H1 (cell line): ENCODE data around the gene GGN. TPM values are rescaled to one million over a fixed set of nuclear protein-coding genes. Genes with fewer than 3 reads are reported as not detected.

Source experiments
- CTCF ChIA-PET: fragments of 300-600 bp; sonication (Branson Sonifier 250); formaldehyde crosslinking; loops from one replicate; lab custom pipeline; 2021; ENCODE audit not compliant: partially characterized antibody; lab: Charles Lee
- POLR2A ChIA-PET: fragments of 300-600 bp; sonication (Branson Sonifier 250); formaldehyde crosslinking; loops from one replicate; lab custom pipeline; 2021; ENCODE audit warnings: inconsistent platforms; ENCODE audit not compliant: partially characterized antibody; lab: Charles Lee
- DNase-seq, 2 experiments: peaks; one replicate each; pipeline versions ENCODE4 v3.0.0 to v3.0.0-alpha.2; 2010 to 2022; ENCODE audit warnings: low spot score in 2 of 2, low read depth in 1 of 2, mixed read lengths in 1 of 2
- FAIRE-seq: peaks from 2 replicates; lab custom pipeline; 2011; peaks lifted over from hg19 to GRCh38; lab: Jason Lieb, UNC
- H2AFZ ChIP-seq: 2 replicates; pipeline ENCODE4 v1.8.1; 2012; ENCODE audit warnings: low read length, inconsistent platforms
- H2AK5ac ChIP-seq: 2 replicates; pipeline ENCODE4 v1.6.1; 2013; ENCODE audit warnings: low read depth, low read length
- H2BK120ac ChIP-seq: replicated peaks from 2 replicates; pipeline ENCODE3; 2013; ENCODE audit warnings: low read depth, low read length, inconsistent platforms
- H2BK12ac ChIP-seq: 2 replicates; pipeline ENCODE4 v1.6.1; 2013; ENCODE audit warnings: low read depth, low read length
- H2BK15ac ChIP-seq: 2 replicates; pipeline ENCODE4 v1.6.1; 2013; ENCODE audit warnings: low read length
- H2BK20ac ChIP-seq: 2 replicates; pipeline ENCODE4 v1.6.1; 2013; ENCODE audit warnings: low read length
- H2BK5ac ChIP-seq: 2 replicates; pipeline ENCODE4 v1.6.1; 2013; ENCODE audit warnings: low read depth, low read length
- H3K14ac ChIP-seq: 2 replicates; pipeline ENCODE4 v1.6.1; 2013; ENCODE audit warnings: inconsistent platforms; ENCODE audit not compliant: insufficient read length
- H3K18ac ChIP-seq: 2 replicates; pipeline ENCODE4 v1.6.1; 2013; ENCODE audit warnings: low read length; ENCODE audit errors: extremely low read depth
- H3K23ac ChIP-seq: 2 replicates; pipeline ENCODE4 v1.6.1; 2013; ENCODE audit warnings: inconsistent platforms; ENCODE audit not compliant: insufficient read length
- H3K23me2 ChIP-seq: 2 replicates; pipeline ENCODE4 v1.6.1; 2013; ENCODE audit warnings: low read depth, low read length
- H3K27ac ChIP-seq: 2 replicates; pipeline ENCODE4 v1.6.1; 2011; ENCODE audit warnings: low read depth, low read length, inconsistent platforms
- H3K27me3 ChIP-seq, 4 experiments: replicated peaks in 1 of 4; 1 replicate in 1 of 4; 2 replicates in 3 of 4; pipeline versions ENCODE4 v1.6.1 to v1.8.1; 2011 to 2013; ENCODE audit warnings: low read length in 3 of 4, mild to moderate bottlenecking in 3 of 4, inconsistent platforms in 2 of 4, mixed read lengths in 2 of 4, moderate library complexity in 1 of 4; ENCODE audit not compliant: control insufficient read depth in 3 of 4, insufficient read depth in 3 of 4; ENCODE audit errors: extremely low read depth in 1 of 4
- H3K36me3 ChIP-seq, 4 experiments: 2 replicates each; pipeline versions ENCODE4 v1.6.1 to v1.8.1; 2011 to 2013; ENCODE audit warnings: mild to moderate bottlenecking in 4 of 4, low read length in 3 of 4, moderate library complexity in 2 of 4, control low read depth in 1 of 4, inconsistent platforms in 1 of 4; ENCODE audit not compliant: insufficient read depth in 4 of 4, control insufficient read depth in 2 of 4
- H3K4ac ChIP-seq: replicated peaks from 2 replicates; pipeline ENCODE3; 2013; ENCODE audit warnings: low read length, low read depth, mixed read lengths, inconsistent platforms; ENCODE audit not compliant: insufficient read length
- H3K4me1 ChIP-seq, 4 experiments: replicated peaks in 1 of 4; 1 replicate in 1 of 4; 2 replicates in 3 of 4; pipeline versions ENCODE4 v1.6.1 to v1.8.1; 2011 to 2013; ENCODE audit warnings: low read length in 3 of 4, inconsistent platforms in 2 of 4, mixed read lengths in 1 of 4; ENCODE audit not compliant: insufficient read depth in 4 of 4, control insufficient read depth in 3 of 4
- H3K4me2 ChIP-seq, 2 experiments: 2 replicates each; pipeline versions ENCODE4 v1.6.1 to v1.8.1; 2011 to 2013; ENCODE audit warnings: low read depth in 2 of 2, low read length in 2 of 2, control low read depth in 1 of 2, inconsistent platforms in 1 of 2, mild to moderate bottlenecking in 1 of 2; ENCODE audit not compliant: insufficient read depth in 1 of 2
- H3K4me3 ChIP-seq, 4 experiments: fragments of 200-600, 300-600 bp in 1 of 4; sonication (generic), shearing (Covaris generic), sonication (Bioruptor Twin) in 1 of 4; 2 replicates each; pipeline versions ENCODE4 v1.5.1 to v1.8.1; 2011 to 2016; ENCODE audit warnings: low read length in 4 of 4, low read depth in 3 of 4, control low read depth in 2 of 4, inconsistent platforms in 2 of 4, mild to moderate bottlenecking in 2 of 4, mixed read lengths in 1 of 4, moderate library complexity in 1 of 4; ENCODE audit not compliant: insufficient read depth in 2 of 4; ENCODE audit errors: extremely low read depth in 1 of 4
- H3K56ac ChIP-seq: replicated peaks from 2 replicates; pipeline ENCODE3; 2013; ENCODE audit warnings: low read depth, mild to moderate bottlenecking, mixed read lengths, low read length, inconsistent platforms; ENCODE audit not compliant: insufficient read length
- H3K79me1 ChIP-seq: 2 replicates; pipeline ENCODE4 v1.6.1; 2013; ENCODE audit warnings: low read depth, low read length, control low read depth
- H3K79me2 ChIP-seq, 2 experiments: 2 replicates each; pipeline versions ENCODE4 v1.6.1 to v1.8.1; 2012 to 2013; ENCODE audit warnings: low read length in 2 of 2, mild to moderate bottlenecking in 2 of 2, inconsistent platforms in 1 of 2; ENCODE audit not compliant: insufficient read depth in 2 of 2, control insufficient read depth in 1 of 2
- H3K9ac ChIP-seq, 4 experiments: replicated peaks in 1 of 4; 1 replicate in 1 of 4; 2 replicates in 3 of 4; pipeline versions ENCODE4 v1.6.1 to v1.8.1; 2011 to 2013; ENCODE audit warnings: low read depth in 3 of 4, low read length in 3 of 4, control low read depth in 2 of 4, mild to moderate bottlenecking in 2 of 4, moderate library complexity in 2 of 4, inconsistent platforms in 1 of 4; ENCODE audit errors: extremely low read depth in 1 of 4
- H3K9me3 ChIP-seq, 2 experiments: 2 replicates each; pipeline versions ENCODE4 v1.6.1 to v1.8.1; 2012 to 2013; ENCODE audit warnings: mild to moderate bottlenecking in 2 of 2, moderate library complexity in 2 of 2, control low read depth in 1 of 2, inconsistent platforms in 1 of 2, low read depth in 1 of 2, low read length in 1 of 2, mixed read lengths in 1 of 2; ENCODE audit not compliant: insufficient read depth in 2 of 2
- H4K20me1 ChIP-seq, 2 experiments: replicated peaks in 1 of 2; 2 replicates each; pipeline versions ENCODE3 to v1.8.1; 2011 to 2013; ENCODE audit warnings: inconsistent platforms in 2 of 2, low read length in 2 of 2, mild to moderate bottlenecking in 1 of 2; ENCODE audit not compliant: insufficient read depth in 2 of 2, control insufficient read depth in 1 of 2
- H4K5ac ChIP-seq: 2 replicates; pipeline ENCODE4 v1.6.1; 2013; ENCODE audit warnings: low read length, low read depth, mixed read lengths, inconsistent platforms; ENCODE audit not compliant: insufficient read length
- H4K8ac ChIP-seq: 2 replicates; pipeline ENCODE4 v1.8.0; 2013; ENCODE audit warnings: mild to moderate bottlenecking, moderate library complexity, low read length, inconsistent platforms; ENCODE audit not compliant: insufficient read depth; ENCODE audit errors: extremely low read depth
- H4K91ac ChIP-seq: replicated peaks from 2 replicates; pipeline ENCODE3; 2013; ENCODE audit warnings: low read length, mixed read lengths, inconsistent platforms; ENCODE audit not compliant: insufficient read length
- BRCA1 ChIP-seq: IDR thresholded peaks from 2 replicates; pipeline ENCODE4 v1.6.1; 2012; ENCODE audit warnings: low read depth, low read length, improper control_type of control experiment
- CHD1 ChIP-seq: IDR thresholded peaks from 2 replicates; pipeline ENCODE4 v1.6.1; 2012; ENCODE audit warnings: low read depth, low read length, improper control_type of control experiment
- CREB1 ChIP-seq: IDR thresholded peaks from 2 replicates; pipeline ENCODE4 v1.6.1; 2012; ENCODE audit warnings: inconsistent platforms
- KDM5A ChIP-seq: fragments of 200-600 bp; IDR thresholded peaks from 2 replicates; pipeline ENCODE4 v1.7.1; 2012; ENCODE audit warnings: mild to moderate bottlenecking, low read length, inconsistent platforms, mixed read lengths
- NRF1 ChIP-seq: IDR thresholded peaks from 2 replicates; pipeline ENCODE4 v1.6.1; 2011; ENCODE audit warnings: mild to moderate bottlenecking, low read depth, low read length, improper control_type of control experiment
- POLR2A ChIP-seq, 2 experiments: IDR thresholded peaks; 1 replicate in 1 of 2; 2 replicates in 1 of 2; pipeline ENCODE4 v1.6.1; 2011; ENCODE audit warnings: low read depth in 2 of 2, low read length in 2 of 2, mild to moderate bottlenecking in 2 of 2; ENCODE audit errors: control extremely low read depth in 1 of 2
- POU5F1 ChIP-seq: IDR thresholded peaks from 2 replicates; pipeline ENCODE4 v1.6.1; 2011; ENCODE audit warnings: low read depth, mild to moderate bottlenecking, low read length, moderate library complexity
- RNF2 ChIP-seq: fragments of 200-900, 300-1000 bp; sonication (generic); IDR thresholded peaks from 2 replicates; pipeline ENCODE4 v1.7.1; 2016; ENCODE audit warnings: borderline replicate concordance, low read depth, mild to moderate bottlenecking, antibody characterized with exemption, low read length; ENCODE audit not compliant: poor library complexity, severe bottlenecking; ENCODE audit errors: missing control alignments
- SUZ12 ChIP-seq: fragments of 200-600 bp; sonication (generic); IDR thresholded peaks from 2 replicates; pipeline ENCODE4 v1.6.1; 2012; ENCODE audit warnings: mild to moderate bottlenecking, inconsistent platforms, low read length, moderate library complexity, mixed read lengths
- TBP ChIP-seq: IDR thresholded peaks from 2 replicates; pipeline ENCODE4 v1.6.1; 2011; ENCODE audit warnings: low read depth, low read length, improper control_type of control experiment
- TCF12 ChIP-seq: IDR thresholded peaks from 2 replicates; pipeline ENCODE4 v1.6.1; 2011; ENCODE audit warnings: low read depth, mild to moderate bottlenecking, low read length
- WGBS, 2 experiments: shearing (Covaris generic) in 1 of 2; methylation state at CpG; one replicate each; pipeline versions ENCODE4 v1.1.6 to v1.1.7; 2013 to 2015; ENCODE audit warnings: low lambda C conversion rate in 2 of 2, mixed read lengths in 2 of 2, inconsistent platforms in 1 of 2, low coverage in 1 of 2, missing lambda C conversion rate in 1 of 2; ENCODE audit not compliant: insufficient replicate concordance in 2 of 2, insufficient coverage in 1 of 2, insufficient read length in 1 of 2; ENCODE audit errors: extremely low coverage in 1 of 2, missing lambda C conversion rate in 1 of 2; 5-methylcytosine and 5-hydroxymethylcytosine counted together
- polyA plus RNA-seq, 7 experiments: library from polyadenylated mRNA; depleted of rRNA in 3 of 7; stranded (reverse) in 5 of 7; unstranded in 2 of 7; fragments of >200 nt in 5 of 7; fragments of 200-250 nt in 2 of 7; gene quantifications; 1 replicate in 5 of 7; 2 replicates in 1 of 7; 4 replicates in 1 of 7; pipeline versions ENCODE4 v1.2.1 to v1.2.3, GENCODE V29; 2011 to 2013; ENCODE audit warnings: missing spikeins in 2 of 7, mixed read lengths in 2 of 7
- total RNA-seq: library from RNA; stranded (reverse); fragmentation: NEBNext Ultra II Directional; extraction: Animal tissue kit (Norgen Biotek cat#: 25700); gene quantifications from 2 replicates; pipeline ENCODE4 v1.2.1, GENCODE V29; 2021

The GGN gene
- total and polyA plus RNA-seq, 2 of the 8 experiments (the other 6 are each of a cell fraction or from before 2014, with no cell fraction given), result 0.47 to 1.2 TPM

DNA sequence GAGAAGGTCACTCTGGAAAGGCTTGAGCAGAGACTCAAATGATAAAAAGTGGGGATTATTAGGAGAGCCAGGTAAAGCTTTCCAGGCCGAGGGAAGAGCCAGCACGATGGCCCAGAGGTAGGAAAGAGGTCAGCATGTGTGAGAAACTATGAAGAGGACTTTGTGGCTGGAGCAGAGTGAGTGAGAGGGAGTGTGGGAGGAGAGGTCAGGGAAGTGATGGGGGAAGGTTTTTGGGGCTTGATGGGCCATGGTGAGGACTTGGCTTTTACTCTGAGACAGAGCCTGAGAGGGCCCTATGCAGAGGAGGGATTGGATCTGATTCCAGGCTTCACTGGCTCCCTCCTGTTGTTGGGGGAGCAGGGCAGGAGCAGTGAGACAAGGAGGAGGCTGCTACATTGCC is 46.9 kb downstream of the GGN start:
- Histone ChIP-seq H3K79me1 (no peaks in the 10 kb centered on the region), H3K23ac (no peak overlapping the region), H2BK5ac (peak overlapping the region; percentile 24; the same call in 1 of the 2 replicates), H3K4me3 (no peak overlapping the region), H3K23me2 (peaks cover 11% of the 10 kb centered on the region), H2BK20ac (no peak overlapping the region), H4K20me1 (no peaks in the 10 kb centered on the region), H3K9ac (no peak overlapping the region), H3K4me2 (no peak overlapping the region), H2AK5ac (no peak overlapping the region), H4K8ac (no peak overlapping the region), H3K4ac (no peak overlapping the region), H3K27ac (no peak overlapping the region)
- DNase-seq (no peak), FAIRE-seq (no peak)
- CTCF ChIA-PET, result interaction anchor here (0.7 kb wide), 1 partner anchor 43 kb away, joined by 3 read pairs; no protein-coding TSS in a partner anchor
- TF ChIP-seq RNF2 (no peak), CHD1 (no peak), TCF12 (no peak), POU5F1 (no peak), KDM5A (no peak), TBP (no peak), CREB1 (no peak), BRCA1 (no peak), SUZ12 (no peak), POLR2A (IDR thresholded peaks at IDR 0.05; ENCODE audit: control extremely low read depth in 1 of 2, low read depth in 2 of 2, low read length in 2 of 2) (no peak), NRF1 (no peak)
- TF ChIP-seq, all 59 proteins: peak for 0
- H3K4me1 ChIP-seq, result peaks cover 0 to 5% (median 4%) of the 10 kb centered on the region in 4 experiments; a peak in 5 of 7 replicates
- no peak overlapping the region for H4K91ac ChIP-seq
- H2BK12ac ChIP-seq, result no peak overlapping the region
- H3K27me3 ChIP-seq, result no peaks in the 10 kb centered on the region
- H3K18ac ChIP-seq, result no peak overlapping the region; the same call in 1 of the 2 replicates
- H4K5ac ChIP-seq, result no peak overlapping the region
- POLR2A ChIA-PET, result interaction anchor here (0.6 kb wide), 1 partner anchor 321 kb away, joined by 3 read pairs; no protein-coding TSS in a partner anchor
- H3K79me2 ChIP-seq, result no peaks in the 10 kb centered on the region
- H3K14ac ChIP-seq, result no peak overlapping the region
- 98% methylated on average over 2 of the region's 2 CpGs; no CpG with 5 or more reads in 1 of the 2 experiments for WGBS, 2 experiments
- H2AFZ ChIP-seq, result no peak overlapping the region
- H3K56ac ChIP-seq, result no peak overlapping the region
- peak overlapping the region; percentile 5; the same call in 1 of the 2 replicates for H2BK15ac ChIP-seq
- no peaks in the 10 kb centered on the region for H3K9me3 ChIP-seq
- H3K36me3 ChIP-seq, result no peaks in the 10 kb centered on the region
- no peak overlapping the region for H2BK120ac ChIP-seq
